ENCODE data around the gene WFDC1. TPM values are rescaled to one million over a fixed set of nuclear protein-coding genes. Genes with fewer than 3 reads are reported as not detected.
A peak's percentile ranks its signal among the peaks of the same experiment; 100 is the strongest.

Gene WFDC1
- total RNA-seq, 1 experiment from 2014 or later = not detected

GRCh38 chr16:84355149-84355548 is 60.5 kb downstream of the WFDC1 start:
- Mint-ChIP-seq H3K27ac (ENCODE audit: unreplicated experiment) (no peak overlapping the region), H3K4me3 (ENCODE audit: low read depth, unreplicated experiment) (no peak overlapping the region), H3K4me1 (ENCODE audit: low read depth, unreplicated experiment) (peaks cover 20% of the 10 kb centered on the region), H3K36me3 (ENCODE audit: insufficient read depth, unreplicated experiment) (peaks cover 2% of the 10 kb centered on the region), H3K27me3 (ENCODE audit: unreplicated experiment) (peaks cover 5% of the 10 kb centered on the region), H3K9me3 (ENCODE audit: low read depth, unreplicated experiment) (no peaks in the 10 kb centered on the region)
- DNase-seq = no peak
- TF ChIP-seq CTCF (IDR thresholded peaks at IDR 0.05; ENCODE audit: unreplicated experiment) = no peak
- no TSS peak for BruUV-seq (replicated peaks)
- intact Hi-C loops (cut with micrococcal nuclease; ENCODE audit: unreplicated experiment) = no loop called here
- CTCF ChIA-PET = no interaction called here

DNA sequence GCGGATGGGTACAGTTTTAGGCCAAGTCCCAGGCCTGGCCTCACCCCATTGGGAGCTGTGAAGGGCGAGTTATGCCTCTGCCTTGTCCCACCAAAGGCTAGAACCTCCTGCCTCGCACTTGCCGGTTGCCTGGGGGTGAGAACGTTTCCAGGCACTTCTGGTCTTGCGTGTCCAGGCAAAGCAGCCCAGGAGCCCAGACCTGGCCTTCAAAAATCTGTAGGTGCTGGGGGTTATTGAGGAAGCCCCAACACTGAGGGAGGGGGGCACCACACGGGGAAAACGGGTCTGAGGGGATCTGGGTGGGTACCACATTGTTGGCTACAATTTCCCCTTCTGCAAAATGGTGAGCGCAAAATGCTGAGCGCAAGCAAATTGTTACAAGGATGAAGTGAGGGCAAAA is 61.5 kb downstream of the WFDC1 start:
- H3K4me1 Mint-ChIP-seq (ENCODE audit: low read depth, unreplicated experiment) = peaks cover 28% of the 10 kb centered on the region
- no peaks in the 10 kb centered on the region for H3K9me3 Mint-ChIP-seq (ENCODE audit: low read depth, unreplicated experiment)
- H3K27me3 Mint-ChIP-seq (ENCODE audit: unreplicated experiment) = no peaks in the 10 kb centered on the region
- no peak for TF ChIP-seq CTCF (IDR thresholded peaks at IDR 0.05; ENCODE audit: unreplicated experiment)
- no peak overlapping the region for H3K4me3 Mint-ChIP-seq (ENCODE audit: low read depth, unreplicated experiment)
- DNase-seq = no peak
- CTCF ChIA-PET = no interaction called here
- intact Hi-C loops (cut with micrococcal nuclease; ENCODE audit: unreplicated experiment) = no loop called here
- no TSS peak for BruUV-seq (replicated peaks)
- H3K27ac Mint-ChIP-seq (ENCODE audit: unreplicated experiment) = no peak overlapping the region
- peaks cover 4% of the 10 kb centered on the region for H3K36me3 Mint-ChIP-seq (ENCODE audit: insufficient read depth, unreplicated experiment)

DNA sequence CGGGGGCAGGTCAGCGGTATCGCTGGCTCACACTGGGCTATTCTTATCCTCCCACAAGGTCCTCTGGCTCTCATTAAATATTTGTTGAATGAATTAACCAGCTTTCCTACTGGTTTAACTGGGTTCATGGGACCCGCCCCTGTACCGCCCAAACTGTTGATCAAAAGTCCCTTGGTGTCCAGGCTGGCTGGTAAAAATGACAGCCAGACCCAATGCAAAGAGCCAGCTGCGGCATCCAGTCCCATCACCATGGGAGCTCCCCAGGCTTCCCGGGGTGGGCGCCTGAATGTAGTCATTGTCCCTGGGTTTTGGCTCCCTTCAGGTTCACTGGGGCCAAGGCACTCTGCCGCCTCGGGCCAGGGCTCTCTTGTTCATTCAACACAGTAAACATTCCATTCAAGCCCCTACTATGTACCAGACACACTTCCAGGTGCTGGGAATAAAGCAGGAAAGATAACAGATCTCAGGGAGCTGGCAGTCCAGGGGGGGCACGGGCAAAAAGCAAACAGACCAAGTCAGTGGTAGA is 62.0 kb downstream of the WFDC1 start:
- Mint-ChIP-seq H3K36me3 (ENCODE audit: insufficient read depth, unreplicated experiment) (peaks cover 4% of the 10 kb centered on the region), H3K9me3 (ENCODE audit: low read depth, unreplicated experiment) (no peaks in the 10 kb centered on the region), H3K4me1 (ENCODE audit: low read depth, unreplicated experiment) (peaks cover 28% of the 10 kb centered on the region), H3K4me3 (ENCODE audit: low read depth, unreplicated experiment) (no peak overlapping the region), H3K27ac (ENCODE audit: unreplicated experiment) (no peak overlapping the region), H3K27me3 (ENCODE audit: unreplicated experiment) (no peaks in the 10 kb centered on the region)
- no TSS peak for BruUV-seq (replicated peaks)
- intact Hi-C loops (cut with micrococcal nuclease; ENCODE audit: unreplicated experiment) = no loop called here
- TF ChIP-seq CTCF (IDR thresholded peaks at IDR 0.05; ENCODE audit: unreplicated experiment) = no peak
- CTCF ChIA-PET = no interaction called here
- peak; percentile 42 for DNase-seq

GRCh38 chr16:84357191-84357651 is 62.5 kb downstream of the WFDC1 start:
- Mint-ChIP-seq H3K27me3 (ENCODE audit: unreplicated experiment) (no peaks in the 10 kb centered on the region), H3K27ac (ENCODE audit: unreplicated experiment) (no peak overlapping the region), H3K4me1 (ENCODE audit: low read depth, unreplicated experiment) (peaks cover 28% of the 10 kb centered on the region), H3K36me3 (ENCODE audit: insufficient read depth, unreplicated experiment) (peaks cover 4% of the 10 kb centered on the region), H3K9me3 (ENCODE audit: low read depth, unreplicated experiment) (no peaks in the 10 kb centered on the region), H3K4me3 (ENCODE audit: low read depth, unreplicated experiment) (no peak overlapping the region)
- TF ChIP-seq CTCF (IDR thresholded peaks at IDR 0.05; ENCODE audit: unreplicated experiment) = no peak
- CTCF ChIA-PET = no interaction called here
- DNase-seq = no peak
- BruUV-seq (replicated peaks) = no TSS peak
- intact Hi-C loops (cut with micrococcal nuclease; ENCODE audit: unreplicated experiment) = no loop called here

Measured in Calu3 (cell line).